Ramos (cell line): ENCODE measurements around the gene ULBP2.
"Not testable (repeated sequence)": the region's sequence is repeated elsewhere in the genome, so short reads cannot be mapped to it uniquely, and the experiment has no call there.

Experiments used
- in situ Hi-C: fragments of 300-500 bp; cut with MboI; formaldehyde crosslinking; loops from one replicate; pipeline ENCODE4 v1.14.3; 2022; ENCODE audit warnings: low sequenced_read_pairs; ENCODE audit not compliant: unreplicated experiment

ULBP2 gene

GRCh38 chr6:149963462-149964307 is 21.9 kb downstream of the ULBP2 start, which contains the start of gene ULBP1:
Gene ULBP1 (plus strand): TSS chr6:149963943. CDS start chr6:149964050, 107 bp downstream.
- in situ Hi-C loops = no loop called here

DNA sequence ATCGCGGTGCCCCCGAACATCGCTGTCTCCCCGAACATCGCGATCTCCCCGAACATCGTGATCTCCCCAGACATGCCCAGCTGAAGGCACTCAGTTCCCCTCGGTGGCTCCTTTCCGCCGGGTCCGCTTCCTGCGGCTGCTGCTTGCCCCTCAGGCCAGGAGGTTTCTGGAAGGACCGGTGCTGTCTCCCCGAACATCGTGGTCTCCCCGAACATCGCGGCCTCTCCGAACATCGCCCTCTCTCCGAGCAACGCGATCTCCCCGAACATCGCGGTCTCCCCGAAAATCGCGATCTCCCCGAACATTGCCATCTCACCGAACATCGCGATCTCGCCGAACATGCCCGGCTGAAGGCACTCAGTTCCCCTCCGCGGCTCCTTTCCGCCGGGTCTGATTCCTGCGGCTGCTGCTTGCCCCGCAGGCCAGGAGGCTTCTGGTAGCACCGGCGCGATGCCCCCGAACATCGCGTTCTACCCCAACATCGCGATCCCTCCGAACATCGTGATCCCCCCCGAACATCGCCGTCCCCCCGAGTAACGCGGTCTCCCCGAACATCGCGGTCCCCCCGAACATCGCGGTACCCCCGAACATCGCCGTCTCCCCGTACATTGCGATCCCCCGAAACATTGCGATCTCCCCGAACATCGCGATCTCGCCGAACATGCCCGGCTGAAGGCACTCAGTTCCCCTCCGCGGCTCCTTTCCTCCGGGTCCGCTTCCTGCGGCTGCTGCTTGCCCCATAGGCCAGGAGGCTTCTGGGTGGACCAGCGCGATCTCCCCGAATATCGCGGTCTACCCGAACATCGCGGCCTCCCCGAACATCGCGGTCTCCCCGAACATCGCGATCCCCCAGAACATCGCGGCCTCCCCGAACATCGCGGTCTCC is 22.7 kb downstream of the ULBP2 start:
- in situ Hi-C loops = no loop called here

GRCh38 chr6:149965194-149966020 is 23.6 kb downstream of the ULBP2 start:
- in situ Hi-C loops = no loop called here

DNA sequence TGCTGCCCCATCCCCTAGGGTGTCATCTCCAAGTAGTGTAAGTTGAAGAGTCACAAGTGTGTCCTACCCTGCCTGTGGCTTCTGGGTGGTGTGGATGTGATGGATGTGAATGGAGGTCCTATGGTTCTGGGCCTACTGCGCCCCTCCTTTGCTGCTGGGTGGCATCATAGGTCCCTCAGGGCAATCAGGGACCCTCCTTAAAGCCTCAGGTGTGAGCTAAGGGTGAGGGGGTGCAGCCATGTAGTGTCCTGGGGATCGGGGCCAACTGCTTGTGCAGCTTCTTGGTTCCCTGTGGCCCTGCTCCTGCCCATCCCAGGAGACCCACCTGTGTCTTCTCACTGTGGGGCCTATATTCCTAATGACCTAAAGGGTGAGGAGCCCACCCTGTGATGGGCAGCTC is 24.5 kb downstream of the ULBP2 start:
- in situ Hi-C loops = not testable (repeated sequence)

- in situ Hi-C loops = no loop called here
Observed at GRCh38 chr6:149967591-149967990, 25.8 kb downstream of the ULBP2 start.

DNA sequence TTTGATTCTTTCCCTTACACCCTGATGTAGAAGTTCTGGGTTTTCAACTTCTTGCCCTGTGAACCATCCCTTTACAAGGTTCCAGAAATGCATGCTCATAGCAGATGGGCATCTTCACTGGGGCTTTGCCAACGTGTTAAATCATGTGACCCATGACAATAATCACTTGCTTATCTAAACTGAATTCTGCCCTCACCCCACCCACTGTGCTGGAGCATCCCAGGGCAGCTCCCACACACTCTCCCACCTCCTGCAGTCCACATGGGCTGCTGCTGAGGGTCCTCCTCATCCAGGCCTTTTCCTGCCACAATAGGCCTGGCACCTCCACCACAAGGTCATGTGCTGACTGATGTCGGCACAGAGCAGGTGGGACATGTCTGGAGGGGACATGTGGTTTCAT is 26.2 kb downstream of the ULBP2 start:
- in situ Hi-C loops = not testable (repeated sequence)

- in situ Hi-C loops = not testable (repeated sequence)
Observed at GRCh38 chr6:149968909-149969308, 27.1 kb downstream of the ULBP2 start.

- in situ Hi-C loops = no loop called here
Observed at GRCh38 chr6:149969635-149970034, 27.8 kb downstream of the ULBP2 start.

- in situ Hi-C loops = not testable (repeated sequence)
Observed at GRCh38 chr6:149974394-149974793, 32.6 kb downstream of the ULBP2 start.

DNA sequence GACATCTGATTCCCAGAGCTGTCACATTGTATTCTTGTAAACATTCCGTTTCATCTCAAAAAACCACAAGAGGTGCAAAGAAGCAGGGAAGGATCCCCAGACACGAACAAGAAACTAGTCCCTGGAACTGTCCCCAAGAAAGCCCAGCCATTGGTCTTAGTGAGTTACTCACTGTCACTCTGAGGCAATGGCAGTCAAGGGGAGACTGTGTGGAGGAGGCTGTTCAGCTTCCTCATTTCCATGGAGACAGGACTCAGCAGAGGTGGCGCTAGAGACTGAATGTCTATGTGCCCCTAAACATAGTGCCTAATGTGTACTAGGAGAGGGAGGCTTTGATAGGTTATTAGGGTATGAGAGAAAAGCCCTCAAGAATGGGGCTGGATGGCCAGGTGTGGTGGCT is 33.0 kb downstream of the ULBP2 start:
- in situ Hi-C loops = no loop called here

GRCh38 chr6:149975400-149975799 is 33.6 kb downstream of the ULBP2 start:
- in situ Hi-C loops = no loop called here

DNA sequence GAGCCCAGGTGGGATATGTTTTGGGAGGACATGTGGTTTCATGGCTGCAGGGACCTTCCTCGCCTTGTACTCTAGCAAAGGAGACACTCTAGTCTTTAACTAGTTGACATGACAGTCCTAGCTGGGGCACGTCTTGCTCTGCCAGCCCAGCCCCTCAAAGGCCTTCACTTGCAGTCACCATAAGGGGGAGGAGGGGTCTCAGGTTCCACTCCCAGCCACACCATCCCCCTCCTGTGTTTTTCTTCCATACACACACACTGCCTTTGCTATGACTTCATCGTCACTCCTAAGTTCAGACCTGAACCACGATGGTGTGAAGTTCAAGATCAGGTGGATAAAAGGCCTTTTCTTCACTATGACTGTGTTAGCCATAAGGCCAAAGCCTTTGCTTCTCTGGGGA is 35.4 kb downstream of the ULBP2 start:
- in situ Hi-C loops = no loop called here

- in situ Hi-C loops = no loop called here
Observed at GRCh38 chr6:149978610-149979009, 36.8 kb downstream of the ULBP2 start.

GRCh38 chr6:149979293-149979692 is 37.5 kb downstream of the ULBP2 start:
- in situ Hi-C loops = no loop called here

DNA sequence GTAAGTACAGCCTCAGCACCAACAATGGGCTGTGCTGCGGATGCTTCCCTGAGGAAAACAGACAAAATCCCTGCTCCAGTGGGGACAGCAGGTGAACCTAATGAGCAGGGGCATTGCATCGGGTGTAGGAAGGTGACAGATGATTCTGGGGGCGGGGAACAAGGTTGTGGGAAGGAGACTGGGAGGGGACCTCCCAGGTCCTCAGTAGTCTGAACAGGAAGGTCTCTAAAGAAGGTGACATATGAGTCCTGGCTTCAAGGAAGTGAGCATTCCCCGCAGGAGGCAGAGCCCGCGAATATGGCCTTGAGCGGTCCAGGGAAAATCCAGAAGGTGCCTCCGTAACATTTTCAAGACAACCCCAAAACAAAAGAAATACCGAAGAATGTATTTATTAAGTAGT is 41.3 kb downstream of the ULBP2 start:
- in situ Hi-C loops = no loop called here

DNA sequence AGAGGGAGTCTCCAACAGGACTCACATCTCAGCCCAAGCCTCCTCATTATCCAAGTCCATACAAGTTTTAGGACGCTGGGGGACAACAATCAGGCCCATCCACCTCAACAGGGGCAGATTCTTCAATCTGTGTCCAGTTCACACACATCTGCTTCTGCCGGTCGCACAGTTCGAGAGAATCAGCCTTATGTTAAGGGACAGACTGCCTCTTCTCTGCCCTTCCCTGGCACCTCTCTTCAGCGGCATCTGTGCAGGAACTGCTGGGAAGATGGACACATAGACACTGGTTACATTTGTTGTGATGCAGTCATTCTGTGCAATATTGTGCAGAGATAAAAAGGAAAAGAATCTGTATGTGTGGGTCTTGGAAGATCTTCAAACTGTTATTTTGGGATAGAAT is 43.0 kb downstream of the ULBP2 start:
- in situ Hi-C loops = no loop called here

DNA sequence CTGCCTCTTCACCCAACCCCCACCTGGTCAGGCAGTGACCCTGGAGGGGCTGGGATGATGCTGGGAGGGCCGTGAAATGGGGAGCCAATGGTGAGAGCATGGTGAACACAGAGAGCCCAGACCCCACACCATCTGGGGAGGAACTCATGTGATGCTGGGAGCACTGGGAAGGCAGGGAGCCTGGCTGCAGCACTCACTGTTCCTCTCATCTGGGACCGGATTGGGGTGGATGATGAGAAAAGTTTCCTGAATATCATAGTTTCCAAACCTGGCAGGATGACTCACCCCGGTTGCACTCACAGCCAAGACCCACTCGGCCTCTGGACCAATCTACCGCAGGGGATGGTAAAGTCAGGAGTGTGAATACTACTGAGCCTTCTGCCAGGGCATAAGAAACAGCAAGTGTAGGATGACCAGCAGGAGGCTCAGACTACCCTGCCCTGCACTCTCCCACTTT is 43.7 kb downstream of the ULBP2 start:
- in situ Hi-C loops = no loop called here

GRCh38 chr6:149987602-149988107 is 45.8 kb downstream of the ULBP2 start:
- in situ Hi-C loops = no loop called here

DNA sequence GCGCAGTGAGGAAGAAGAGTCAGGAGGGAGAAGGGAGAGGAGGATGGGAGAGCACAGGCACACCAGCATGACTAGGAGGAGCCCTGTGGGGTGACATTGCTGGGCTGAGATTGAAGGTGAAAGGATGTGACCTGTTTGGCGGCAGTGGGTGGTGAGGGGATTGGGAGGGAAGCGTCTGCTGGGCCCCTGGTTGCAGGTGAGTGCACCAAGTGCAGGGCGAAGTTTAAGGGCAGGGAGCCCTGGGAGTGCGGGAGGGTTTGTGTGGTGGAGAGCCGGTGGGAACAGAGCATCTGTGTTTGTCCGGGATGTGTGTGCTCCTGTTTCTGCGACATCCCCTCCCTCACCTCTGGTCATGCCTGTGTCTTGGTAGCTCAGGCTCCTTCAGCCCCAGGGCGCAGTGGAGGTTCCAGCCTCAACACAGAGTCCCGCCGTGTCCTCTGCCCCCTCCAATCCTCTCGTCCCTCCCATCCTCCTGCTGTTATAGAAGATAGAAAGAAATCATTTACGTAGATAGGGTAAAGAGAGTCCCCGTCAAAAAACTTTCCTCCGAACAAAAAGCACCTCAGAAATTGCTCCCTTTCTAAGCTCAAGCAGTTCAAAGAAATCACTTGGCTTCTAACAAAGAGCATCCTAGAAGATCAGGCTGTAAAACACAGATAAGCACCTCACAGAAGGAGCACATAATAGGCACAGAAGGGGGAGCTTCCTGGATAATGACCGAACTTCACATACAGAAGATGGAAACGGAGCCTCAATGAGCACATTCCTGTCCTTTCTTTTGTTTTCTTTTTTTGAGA is 46.9 kb downstream of the ULBP2 start:
- in situ Hi-C loops = no loop called here
